Hepatocyte (in vitro differentiated cells): ENCODE results near the gene ZNF146.

Experiments used
- CTCF ChIP-seq: fragments of 200-600 bp; sonication (generic); IDR thresholded peaks from 2 replicates; pipeline ENCODE4 v1.5.1; 2016; ENCODE audit warnings: antibody characterized with exemption, mild to moderate bottlenecking; ENCODE audit not compliant: poor library complexity
- EZH2 ChIP-seq: fragments of 200-600 bp; sonication (generic); IDR thresholded peaks from 2 replicates; pipeline ENCODE4 v1.6.1; 2016; ENCODE audit warnings: antibody characterized with exemption, mild to moderate bottlenecking, borderline replicate concordance
- EZH2phosphoT487 ChIP-seq: fragments of 200-600 bp; sonication (generic); IDR thresholded peaks from one replicate; pipeline ENCODE4 v1.6.1; 2018; ENCODE audit warnings: antibody characterized with exemption, mild to moderate bottlenecking, low read depth, moderate library complexity; ENCODE audit not compliant: unreplicated experiment, severe bottlenecking

GRCh38 chr19:36182612-36183244 lies 32.2 kb upstream of the ZNF146 start:
- no peak for TF ChIP-seq CTCF
- no peak for TF ChIP-seq EZH2
- no peak for TF ChIP-seq EZH2phosphoT487
